ENCODE measurements around the gene TMEM119. TPM values are rescaled to one million over a fixed set of nuclear protein-coding genes. Genes with fewer than 3 reads are reported as not detected.
"Not testable (repeated sequence)": the region's sequence is repeated elsewhere in the genome, so short reads cannot be mapped to it uniquely, and the experiment has no call there.

TMEM119 gene
- total RNA-seq, 2 experiments from 2014 or later: not detected

DNA sequence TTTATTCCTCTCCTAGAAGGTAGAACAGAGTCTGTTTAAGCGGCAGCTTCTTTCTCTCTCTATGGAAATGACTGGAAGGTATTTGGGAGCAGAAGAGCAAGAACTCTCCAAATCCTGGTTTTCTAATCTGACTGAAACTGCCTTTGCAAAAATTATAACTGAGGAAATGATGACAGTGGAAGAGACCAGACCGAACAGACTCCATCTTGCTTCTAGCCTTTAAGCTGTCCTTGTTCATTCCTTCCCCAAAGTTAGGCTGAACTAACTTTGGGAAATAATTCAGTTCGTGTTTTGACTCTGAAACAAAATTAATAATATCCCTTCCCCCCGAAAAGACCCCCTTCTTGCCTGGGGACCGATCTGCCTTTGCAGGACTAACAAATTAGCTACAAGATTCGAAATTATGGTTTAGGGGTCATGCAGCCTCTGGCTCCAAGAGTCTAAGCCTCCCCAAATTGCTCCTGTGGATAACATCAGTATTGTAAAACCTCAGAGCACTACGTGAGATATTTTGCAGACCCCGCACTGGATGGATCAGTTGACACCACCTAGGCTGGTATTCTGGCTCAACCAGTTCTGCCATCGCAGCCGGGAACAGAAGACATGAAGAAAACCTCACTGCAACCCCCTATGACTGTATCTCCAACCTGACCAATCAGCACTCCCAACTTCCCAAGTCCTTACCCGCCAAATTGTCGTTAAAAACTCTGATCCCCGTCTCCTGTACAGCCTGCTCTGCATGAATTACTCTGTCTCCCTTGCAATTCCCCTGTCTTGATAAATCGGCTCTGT is 21.7 kb upstream of the TMEM119 start:
- intact Hi-C loops (cut with micrococcal nuclease): loop anchor here (2.0 to 5.0 kb wide), 5 partner anchors 27 to 932 kb away; partner anchors contain the start of gene PWP1
- no peak for DNase-seq
- no peaks in the 10 kb centered on the region for H3K27me3 Mint-ChIP-seq (ENCODE audit: low read depth)
- H3K36me3 Mint-ChIP-seq (ENCODE audit: low read depth): peaks cover 28% of the 10 kb centered on the region
- peaks cover 38% of the 10 kb centered on the region for H3K4me1 Mint-ChIP-seq (ENCODE audit: low read depth)
- no peak overlapping the region for H3K27ac Mint-ChIP-seq
- no peak overlapping the region for H3K4me3 Mint-ChIP-seq
- CTCF ChIA-PET: interaction anchor here (0.6 to 9.1 kb wide), 8 partner anchors 16 to 184 kb away, joined by 3 to 306 read pairs (median 6); partner anchors contain the start of genes ISCU and SELPLG
- H3K9me3 Mint-ChIP-seq: peaks cover 14% of the 10 kb centered on the region

- not testable (repeated sequence) for H3K27ac Mint-ChIP-seq; H3K27me3 Mint-ChIP-seq (ENCODE audit: low read depth); DNase-seq; H3K4me3 Mint-ChIP-seq
- CTCF ChIA-PET: interaction anchor here (0.6 to 9.1 kb wide), 15 partner anchors 10 to 239 kb away, joined by 3 to 306 read pairs (median 9); partner anchors contain the start of genes ISCU, SART3 and SELPLG
- Mint-ChIP-seq H3K4me1 (ENCODE audit: low read depth) (peaks cover 38% of the 10 kb centered on the region), H3K9me3 (peaks cover 14% of the 10 kb centered on the region), H3K36me3 (ENCODE audit: low read depth) (peaks cover 24% of the 10 kb centered on the region)
- intact Hi-C loops (cut with micrococcal nuclease): loop anchor here (1.0 to 5.0 kb wide), 7 partner anchors 28 to 932 kb away; partner anchors contain the start of gene PWP1
Measured at GRCh38 chr12:108618953-108619274, 21.0 kb upstream of the TMEM119 start.

- Mint-ChIP-seq H3K27me3 (ENCODE audit: low read depth) (no peaks in the 10 kb centered on the region), H3K9me3 (peaks cover 14% of the 10 kb centered on the region), H3K4me1 (ENCODE audit: low read depth) (peaks cover 36% of the 10 kb centered on the region), H3K27ac (peak overlapping the region; percentile 20), H3K36me3 (ENCODE audit: low read depth) (peaks cover 18% of the 10 kb centered on the region), H3K4me3 (no peak overlapping the region)
- DNase-seq: peak; percentile 81
- intact Hi-C loops (cut with micrococcal nuclease): loop anchor here (1.0 to 5.0 kb wide), 7 partner anchors 28 to 931 kb away; partner anchors contain the start of gene PWP1
- CTCF ChIA-PET: interaction anchor here (0.6 to 9.1 kb wide), 40 partner anchors 9 to 1652 kb away, joined by 3 to 306 read pairs (median 4); partner anchors contain the start of genes ISCU, SART3 and SELPLG
Measured at GRCh38 chr12:108618079-108618952, 20.4 kb upstream of the TMEM119 start.

DNA sequence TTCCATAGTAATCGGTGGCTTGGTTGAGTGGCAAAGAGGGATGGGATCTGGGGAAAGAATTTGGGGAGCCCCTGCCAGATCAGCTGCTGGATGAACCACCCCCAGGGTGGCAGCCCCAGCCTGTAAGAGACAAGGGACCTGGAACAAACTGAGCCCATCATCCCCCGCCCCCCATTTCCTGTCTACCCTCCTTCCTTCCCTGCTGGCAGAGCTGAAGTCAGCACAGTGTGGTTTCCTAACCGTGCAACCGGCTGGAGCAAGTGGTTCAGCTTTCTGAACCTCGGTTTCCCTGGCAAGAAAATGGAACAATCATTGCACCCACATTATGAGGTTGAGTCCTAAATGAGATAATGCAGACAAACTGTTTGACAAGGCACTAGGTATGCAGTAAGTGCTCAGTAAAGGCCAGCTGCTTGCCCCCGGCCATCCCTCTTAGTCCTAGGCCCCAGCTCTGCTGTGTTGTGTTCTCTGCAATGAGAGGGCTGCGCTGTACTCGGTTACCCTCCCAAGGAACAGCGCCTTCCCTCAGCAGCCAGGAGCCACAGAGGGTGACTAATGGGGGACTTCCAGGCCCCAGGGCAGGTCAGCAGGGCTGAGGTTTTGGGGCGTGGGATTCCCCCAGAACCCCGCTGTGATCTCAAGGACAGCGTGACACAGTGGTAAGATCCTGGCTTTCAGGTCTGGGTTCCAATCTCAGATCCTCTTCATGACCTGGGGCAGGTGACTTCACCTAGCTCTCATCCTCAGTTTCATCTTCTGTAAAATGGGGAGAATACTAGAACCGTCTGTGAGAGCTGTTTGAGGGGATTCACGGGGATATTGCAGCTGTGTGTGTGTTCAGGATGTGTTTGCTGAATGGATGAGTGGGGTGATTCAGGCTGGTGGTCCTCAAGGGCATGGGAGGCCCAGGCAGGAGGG is 19.3 kb upstream of the TMEM119 start:
- Mint-ChIP-seq H3K9me3 (peaks cover 14% of the 10 kb centered on the region), H3K4me1 (ENCODE audit: low read depth) (peaks cover 34% of the 10 kb centered on the region), H3K36me3 (ENCODE audit: low read depth) (peaks cover 12% of the 10 kb centered on the region), H3K4me3 (no peak overlapping the region), H3K27me3 (ENCODE audit: low read depth) (no peaks in the 10 kb centered on the region), H3K27ac (peak overlapping the region; percentile 88)
- DNase-seq: peak; percentile 92
- CTCF ChIA-PET: interaction anchor here (0.6 to 9.1 kb wide), 40 partner anchors 8 to 1653 kb away, joined by 3 to 306 read pairs (median 4); partner anchors contain the start of genes ISCU, SART3 and SELPLG
- intact Hi-C loops (cut with micrococcal nuclease): loop anchor here (1.0 to 5.0 kb wide), 10 partner anchors 11 to 930 kb away; partner anchors contain the start of genes ALKBH2, FICD, PWP1 and SELPLG

GRCh38 chr12:108616359-108616758 is 18.5 kb upstream of the TMEM119 start:
- intact Hi-C loops (cut with micrococcal nuclease): loop anchor here (5.0 kb wide), 4 partner anchors 186 to 929 kb away; partner anchors contain the start of gene PWP1
- no peak for DNase-seq
- CTCF ChIA-PET: interaction anchor here (0.9 to 9.1 kb wide), 11 partner anchors 12 to 67 kb away, joined by 3 to 306 read pairs (median 10); partner anchors contain the start of genes ISCU, SART3 and SELPLG
- peaks cover 8% of the 10 kb centered on the region for H3K36me3 Mint-ChIP-seq (ENCODE audit: low read depth)
- peak overlapping the region; percentile 88 for H3K27ac Mint-ChIP-seq
- H3K4me1 Mint-ChIP-seq (ENCODE audit: low read depth): peaks cover 40% of the 10 kb centered on the region
- no peaks in the 10 kb centered on the region for H3K27me3 Mint-ChIP-seq (ENCODE audit: low read depth)
- H3K9me3 Mint-ChIP-seq: peaks cover 14% of the 10 kb centered on the region
- H3K4me3 Mint-ChIP-seq: no peak overlapping the region

DNA sequence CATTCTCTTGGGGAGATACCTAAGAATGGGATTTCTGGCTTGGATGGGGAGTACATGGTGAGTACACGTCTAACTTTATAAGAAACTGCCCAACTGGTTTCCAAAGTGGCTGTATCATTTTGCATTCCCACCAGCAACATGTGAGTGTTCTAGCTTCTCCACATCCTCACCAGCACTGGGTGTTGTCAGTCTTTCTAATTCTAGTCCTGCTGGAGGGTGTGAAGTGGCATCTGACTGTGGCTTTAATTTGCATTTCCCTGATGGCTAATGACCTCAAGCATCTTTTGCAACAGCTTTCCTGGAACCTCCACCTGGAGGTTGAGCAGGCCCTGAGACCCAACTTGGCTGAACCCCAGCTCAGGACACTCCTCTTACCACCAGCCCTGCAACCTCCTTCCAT is 18.0 kb upstream of the TMEM119 start:
- CTCF ChIA-PET: interaction anchor here (0.9 to 9.1 kb wide), 9 partner anchors 13 to 188 kb away, joined by 3 to 306 read pairs (median 10); partner anchors contain the start of genes ISCU, SART3 and SELPLG
- Mint-ChIP-seq H3K27me3 (ENCODE audit: low read depth) (no peaks in the 10 kb centered on the region), H3K4me3 (no peak overlapping the region), H3K4me1 (ENCODE audit: low read depth) (peaks cover 36% of the 10 kb centered on the region), H3K36me3 (ENCODE audit: low read depth) (peaks cover 4% of the 10 kb centered on the region), H3K27ac (no peak overlapping the region), H3K9me3 (peaks cover 14% of the 10 kb centered on the region)
- DNase-seq: no peak
- intact Hi-C loops (cut with micrococcal nuclease): loop anchor here (5.0 kb wide), 4 partner anchors 186 to 929 kb away; partner anchors contain the start of gene PWP1

- DNase-seq: no peak
- Mint-ChIP-seq H3K9me3 (peaks cover 14% of the 10 kb centered on the region), H3K27me3 (ENCODE audit: low read depth) (no peaks in the 10 kb centered on the region), H3K4me1 (ENCODE audit: low read depth) (peaks cover 36% of the 10 kb centered on the region), H3K36me3 (ENCODE audit: low read depth) (peaks cover 4% of the 10 kb centered on the region), H3K27ac (no peak overlapping the region), H3K4me3 (no peak overlapping the region)
- CTCF ChIA-PET: interaction anchor here (4.2 to 9.1 kb wide), 3 partner anchors 14 to 46 kb away, joined by 63 to 306 read pairs (median 77); partner anchors contain the start of gene SELPLG
- intact Hi-C loops (cut with micrococcal nuclease): loop anchor here (5.0 kb wide), 4 partner anchors 188 to 927 kb away; partner anchors contain the start of gene PWP1
Measured at GRCh38 chr12:108614639-108615038, 16.8 kb upstream of the TMEM119 start.

GRCh38 chr12:108614041-108614440 is 16.2 kb upstream of the TMEM119 start:
- H3K27ac Mint-ChIP-seq: no peak overlapping the region

DNA sequence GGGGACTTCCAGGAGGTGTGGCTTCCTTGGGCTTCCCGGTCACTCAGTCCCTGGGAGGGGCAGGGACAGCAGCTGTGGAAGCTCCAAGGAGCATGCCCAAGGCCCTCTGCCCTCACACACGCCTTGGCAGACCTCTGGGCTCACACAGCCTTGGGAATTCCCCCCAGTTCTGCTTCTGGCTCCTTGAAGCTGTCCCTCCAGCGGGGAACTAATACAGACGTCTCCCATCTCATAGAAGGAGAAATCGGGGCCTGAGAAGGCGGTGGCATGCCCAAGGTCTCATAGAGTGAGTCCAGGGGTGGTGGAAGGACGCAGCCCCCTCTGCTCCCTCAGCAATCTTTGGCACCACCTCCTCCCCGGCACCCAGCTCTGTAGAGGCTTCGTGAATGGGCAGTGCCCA is 15.7 kb upstream of the TMEM119 start:
- H3K9me3 Mint-ChIP-seq: peaks cover 14% of the 10 kb centered on the region

More at GRCh38 chr12:108614041-108614440, 16.2 kb upstream of the TMEM119 start:
- Mint-ChIP-seq H3K4me3 (no peak overlapping the region), H3K9me3 (peaks cover 14% of the 10 kb centered on the region), H3K36me3 (ENCODE audit: low read depth) (peaks cover 4% of the 10 kb centered on the region), H3K4me1 (ENCODE audit: low read depth) (peaks cover 36% of the 10 kb centered on the region), H3K27me3 (ENCODE audit: low read depth) (no peaks in the 10 kb centered on the region)
- intact Hi-C loops (cut with micrococcal nuclease): no loop called here
- DNase-seq: no peak
- CTCF ChIA-PET: interaction anchor here (1.5 to 9.1 kb wide), 2 partner anchors 20 to 45 kb away, joined by 4 to 306 read pairs; no protein-coding TSS in a partner anchor

DNA sequence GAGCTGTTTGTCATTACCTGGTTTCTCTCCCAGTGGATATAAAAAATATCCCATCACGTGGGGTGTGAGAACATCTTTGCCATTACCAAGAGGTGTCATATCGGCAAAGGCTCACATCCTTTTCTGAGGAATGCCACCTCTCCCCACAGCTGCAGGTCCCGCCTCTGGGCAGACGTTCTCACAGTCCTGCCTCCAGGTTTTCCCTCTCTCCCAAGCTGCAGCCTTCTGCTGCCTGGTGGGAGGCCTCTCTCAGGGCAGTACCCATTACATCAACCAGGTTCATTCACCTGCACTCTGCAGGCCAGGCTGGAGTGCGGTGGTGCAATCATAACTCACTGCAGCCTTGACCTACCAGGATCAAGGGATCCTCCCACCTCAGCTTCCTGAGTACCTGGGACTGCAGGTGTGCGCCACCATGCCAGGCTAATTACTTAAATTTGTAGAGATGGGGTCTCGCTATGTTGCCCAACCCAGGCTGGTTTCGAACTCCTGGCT is 15.0 kb upstream of the TMEM119 start:
- Mint-ChIP-seq H3K36me3 (ENCODE audit: low read depth) (peaks cover 4% of the 10 kb centered on the region), H3K4me1 (ENCODE audit: low read depth) (peaks cover 27% of the 10 kb centered on the region)
- intact Hi-C loops (cut with micrococcal nuclease): loop anchor here (1.0 kb wide), 1 partner anchor 51 kb away; no protein-coding TSS in a partner anchor

More for the DNA sequence above, 15.7 kb upstream of the TMEM119 start:
- DNase-seq: no peak
- peaks cover 34% of the 10 kb centered on the region for H3K4me1 Mint-ChIP-seq (ENCODE audit: low read depth)
- intact Hi-C loops (cut with micrococcal nuclease): no loop called here
- no peaks in the 10 kb centered on the region for H3K27me3 Mint-ChIP-seq (ENCODE audit: low read depth)
- H3K36me3 Mint-ChIP-seq (ENCODE audit: low read depth): peaks cover 4% of the 10 kb centered on the region
- CTCF ChIA-PET: interaction anchor here (0.9 to 9.1 kb wide), 3 partner anchors 9 to 45 kb away, joined by 3 to 306 read pairs (median 4); no protein-coding TSS in a partner anchor
- no peak overlapping the region for H3K4me3 Mint-ChIP-seq
- no peak overlapping the region for H3K27ac Mint-ChIP-seq

More for the DNA sequence above, 15.0 kb upstream of the TMEM119 start:
- H3K27ac Mint-ChIP-seq: no peak overlapping the region
- no peaks in the 10 kb centered on the region for H3K27me3 Mint-ChIP-seq (ENCODE audit: low read depth)
- CTCF ChIA-PET: interaction anchor here (0.6 to 9.1 kb wide), 5 partner anchors 8 to 138 kb away, joined by 3 to 306 read pairs (median 4); no protein-coding TSS in a partner anchor
- H3K9me3 Mint-ChIP-seq: peaks cover 14% of the 10 kb centered on the region
- DNase-seq: no peak
- no peak overlapping the region for H3K4me3 Mint-ChIP-seq

Measured in activated naive CD4-positive, alpha-beta T cell treated with anti-CD3 and anti-CD28 coated beads for 36 hours (primary cell).